Adrenal gland (tissue), 12 donors: ENCODE measurements around the gene PRLR. TPM values are rescaled to one million over a fixed set of nuclear protein-coding genes. Genes with fewer than 3 reads are reported as not detected.

ENCODE experiments used
- DNase-seq, 7 donors: peaks; one replicate each; pipeline ENCODE4 v3.0.0-alpha.2; 2019 to 2020
- H3K27ac ChIP-seq, 5 donors: fragments of 200-600 bp; sonication (generic) in 4 of 5; 1 replicate in 3 of 5; 2 replicates in 2 of 5; pipeline versions ENCODE4 v1.5.1 to v1.8.0; 2016 to 2020; ENCODE audit warnings: mild to moderate bottlenecking in 1 of 5
- H3K27me3 ChIP-seq: fragments of 200-600 bp; 2 replicates; pipeline ENCODE4 v1.8.0; 2021
- H3K36me3 ChIP-seq, 2 donors: fragments of 200-600 bp; replicated peaks in 1 of 2; 1 replicate in 1 of 2; 2 replicates in 1 of 2; pipeline versions ENCODE4 v1.5.1 to v1.8.0; 2018 to 2022
- H3K4me1 ChIP-seq, 2 donors: fragments of 200-600 bp; replicated peaks in 1 of 2; 1 replicate in 1 of 2; 2 replicates in 1 of 2; pipeline versions ENCODE4 v1.5.1 to v1.8.0; 2018 to 2021
- H3K4me3 ChIP-seq, 4 donors: fragments of 200-600 bp; sonication (generic) in 3 of 4; one replicate each; pipeline ENCODE4 v1.5.1; 2016 to 2018
- H3K9me3 ChIP-seq, 3 donors: fragments of 200-600 bp; sonication (generic) in 1 of 3; replicated peaks in 1 of 3; 1 replicate in 2 of 3; 2 replicates in 1 of 3; pipeline versions ENCODE4 v1.5.1 to v1.8.0; 2016 to 2021
- CTCF ChIP-seq, 6 experiments: fragments of 450-650 bp in 4 of 6; fragments of 200-600 bp in 2 of 6; sonication (generic) in 1 of 6; IDR thresholded peaks; 1 replicate in 5 of 6; 2 replicates in 1 of 6; pipeline versions ENCODE4 v1.5.1 to v1.8.0; 2016 to 2021; ENCODE audit warnings: antibody characterized with exemption in 6 of 6, mild to moderate bottlenecking in 2 of 6, moderate library complexity in 1 of 6
- POLR2A ChIP-seq, 2 donors: fragments of 450-650 bp; IDR thresholded peaks; one replicate each; pipeline ENCODE4 v1.6.1; 2017; ENCODE audit warnings: antibody characterized with exemption in 2 of 2, mild to moderate bottlenecking in 2 of 2, moderate library complexity in 1 of 2
- WGBS, 4 donors: extraction: QIAGEN DNeasy Blood & Tissue Kit in 2 of 4; methylation state at CpG; one replicate each; pipeline versions ENCODE4 v1.1.5 to v1.1.7; 2013 to 2017; 5-methylcytosine and 5-hydroxymethylcytosine counted together
- intact Hi-C, 2 donors: fragments of 100-400 bp; cut with DNase I; formaldehyde crosslinking; loops; one replicate each; pipeline versions ENCODE4 v1.14.1 to v1.15.0; 2022 to 2023
- polyA plus RNA-seq, 3 donors: library from polyadenylated mRNA; stranded (reverse); fragments of 200-250 nt in 2 of 3; fragments of 350-450 nt in 1 of 3; fragmentation: Illumina TruSeq in 1 of 3; extraction: RNeasy Lipid Tissue Mini Kit (QIAGEN cat#74804) in 1 of 3; gene quantifications; one replicate each; pipeline ENCODE4 v1.2.3, GENCODE V29; 2013 to 2014
- total RNA-seq, 9 donors: library from RNA; depleted of rRNA in 4 of 9; stranded (reverse); fragments of >200 nt in 4 of 9; fragments of 120-200 nt in 1 of 9; fragmentation: NEBNext Ultra II Directional in 1 of 9; extraction: Animal tissue kit (Norgen Biotek cat#: 25700) in 1 of 9; gene quantifications; one replicate each; pipeline versions ENCODE4 v1.1.0 to v1.2.4, GENCODE V29; 2013 to 2023
- donor health status: healthy with polysubstance abuse.
- donor health status: Bipolar disorder and iron deficiency.
- donor health status: DM: yes; HTN: yes; CAD: no.
- donor health status: DM: no; HTN: no; CAD: no.
- donor health status: DM: no; HTN: no; CAD: no.
- donor health status: DM: yes; HTN: yes; CAD: no.

Gene PRLR
- total and polyA plus RNA-seq, 12 donors: 2.1 to 149 (median 74.1) TPM

DNA sequence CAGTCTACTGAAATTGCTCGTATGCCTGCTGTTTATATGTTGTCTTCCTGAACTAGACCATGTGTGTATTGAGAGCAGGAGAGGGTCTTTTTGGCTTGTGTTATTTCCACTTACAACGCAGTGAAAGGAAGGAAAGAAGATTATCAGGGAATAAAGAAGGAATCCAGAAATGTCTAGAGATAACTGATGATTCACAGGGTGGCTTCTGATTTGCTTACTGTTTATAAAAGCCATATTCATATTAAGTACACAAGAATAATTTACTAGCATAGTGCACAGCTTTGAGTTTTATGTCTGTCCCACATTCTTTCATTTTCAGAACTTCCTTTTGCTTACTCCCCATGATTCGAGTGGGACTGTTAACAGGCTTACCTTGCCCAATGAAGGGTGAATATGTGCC, 72.1 kb downstream of the PRLR start:
- no peaks in the 10 kb centered on the region for H3K36me3 ChIP-seq
- no peak overlapping the region for H3K4me3 ChIP-seq
- peaks cover 0 to 27% of the 10 kb centered on the region in 2 donors for H3K4me1 ChIP-seq
- no peak for TF ChIP-seq CTCF (IDR thresholded peaks at IDR 0.05)
- TF ChIP-seq POLR2A (IDR thresholded peaks at IDR 0.05): no peak
- WGBS, 4 donors: 64 to 76% (median 72%) methylated on average over 3 of the region's 3 CpGs
- H3K27me3 ChIP-seq: no peaks in the 10 kb centered on the region
- H3K9me3 ChIP-seq: no peaks in the 10 kb centered on the region
- H3K27ac ChIP-seq: no peak overlapping the region
- intact Hi-C loops: no loop called here
- no peak for DNase-seq

DNA sequence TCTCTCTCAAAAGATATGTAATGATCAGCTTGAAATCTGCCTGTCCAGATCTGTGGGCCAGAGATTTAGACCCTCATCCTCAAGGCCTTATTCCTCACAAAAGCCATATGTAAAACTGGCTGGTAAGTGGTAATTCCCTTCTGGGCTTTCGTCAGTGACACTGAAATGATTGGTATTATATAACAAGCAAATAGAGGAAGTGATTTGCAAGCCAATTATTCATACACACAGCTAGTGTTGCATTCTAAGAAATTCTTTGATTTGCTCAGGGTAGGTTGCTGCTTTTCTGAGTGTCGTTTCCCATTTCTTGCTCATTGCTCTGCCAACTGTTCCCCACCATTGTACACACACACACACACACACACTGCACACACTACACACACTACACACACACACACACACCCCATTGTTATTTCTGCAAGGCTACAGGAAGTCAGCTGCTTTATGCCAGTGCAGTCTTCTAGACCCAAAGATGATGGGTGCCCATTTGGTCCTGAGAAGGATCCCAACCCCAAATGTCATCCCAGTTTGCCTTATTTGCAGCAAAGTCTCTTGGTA, 76.8 kb downstream of the PRLR start:
- no peaks in the 10 kb centered on the region for H3K27me3 ChIP-seq
- 61 to 79% (median 64%) methylated on average over 2 of the region's 2 CpGs for WGBS, 4 donors
- TF ChIP-seq CTCF (IDR thresholded peaks at IDR 0.05) (no peak), POLR2A (IDR thresholded peaks at IDR 0.05) (no peak)
- peaks cover 0 to 11% of the 10 kb centered on the region in 2 donors for H3K4me1 ChIP-seq
- H3K9me3 ChIP-seq: no peaks in the 10 kb centered on the region
- intact Hi-C loops: no loop called here
- no peak for DNase-seq
- no peak overlapping the region for H3K27ac ChIP-seq
- H3K36me3 ChIP-seq: no peaks in the 10 kb centered on the region
- H3K4me3 ChIP-seq: no peak overlapping the region

- DNase-seq: no peak
- Histone ChIP-seq H3K4me3 (no peak overlapping the region), H3K27ac (no peak overlapping the region), H3K27me3 (no peaks in the 10 kb centered on the region), H3K36me3 (no peaks in the 10 kb centered on the region), H3K4me1 (peaks cover 0 to 10% of the 10 kb centered on the region in 2 donors), H3K9me3 (no peaks in the 10 kb centered on the region)
- 85 to 100% (median 88%) methylated on average over 1 of the region's 1 CpG for WGBS, 4 donors
- intact Hi-C loops: no loop called here
- TF ChIP-seq POLR2A (IDR thresholded peaks at IDR 0.05) (no peak), CTCF (IDR thresholded peaks at IDR 0.05) (no peak)
Observed at GRCh38 chr5:35152733-35153132, 77.6 kb downstream of the PRLR start.

GRCh38 chr5:35151146-35151920, 79.0 kb downstream of the PRLR start:
- Histone ChIP-seq H3K4me1 (peaks cover 0 to 10% of the 10 kb centered on the region in 2 donors), H3K36me3 (no peaks in the 10 kb centered on the region), H3K4me3 (no peak overlapping the region), H3K9me3 (no peaks in the 10 kb centered on the region), H3K27me3 (no peaks in the 10 kb centered on the region), H3K27ac (no peak overlapping the region)
- no peak for TF ChIP-seq POLR2A (IDR thresholded peaks at IDR 0.05)
- no peak for TF ChIP-seq CTCF (IDR thresholded peaks at IDR 0.05)
- DNase-seq: no peak
- intact Hi-C loops: no loop called here
- WGBS, 4 donors: 79 to 100% (median 88%) methylated on average over 1 of the region's 1 CpG
